Endodermal cell (in vitro differentiated cells): ENCODE measurements around the gene CALU. TPM values are rescaled to one million over a fixed set of nuclear protein-coding genes. Genes with fewer than 3 reads are reported as not detected.
A peak's percentile ranks its signal among the peaks of the same experiment; 100 is the strongest.

Source experiments
- DNase-seq: peaks from one replicate; pipeline ENCODE4 v3.0.0-alpha.2; 2017
- H3K27ac ChIP-seq: 2 replicates; pipeline ENCODE4 v1.5.1; 2013; ENCODE audit warnings: mild to moderate bottlenecking, low read depth, low read length, moderate library complexity
- H3K27me3 ChIP-seq: 2 replicates; pipeline ENCODE4 v1.6.1; 2013; ENCODE audit warnings: mild to moderate bottlenecking, low read length, moderate library complexity; ENCODE audit not compliant: insufficient read depth, control insufficient read depth, poor library complexity, severe bottlenecking
- H3K36me3 ChIP-seq: 2 replicates; pipeline ENCODE4 v1.7.0; 2013; ENCODE audit warnings: mild to moderate bottlenecking, low read length, moderate library complexity; ENCODE audit not compliant: control insufficient read depth, insufficient read depth
- H3K4me1 ChIP-seq: one replicate; pipeline ENCODE4 v1.7.0; 2013; ENCODE audit warnings: low read length; ENCODE audit not compliant: control insufficient read depth, insufficient read depth
- H3K4me3 ChIP-seq: 2 replicates; pipeline ENCODE4 v1.5.1; 2013; ENCODE audit warnings: mild to moderate bottlenecking, low read length, moderate library complexity
- H3K9ac ChIP-seq: 2 replicates; pipeline ENCODE4 v1.6.1; 2013; ENCODE audit warnings: mild to moderate bottlenecking, low read length, moderate library complexity; ENCODE audit not compliant: poor library complexity, severe bottlenecking; ENCODE audit errors: extremely low read depth
- H3K9me3 ChIP-seq: 2 replicates; pipeline ENCODE4 v1.6.1; 2013; ENCODE audit warnings: mild to moderate bottlenecking, low read length, moderate library complexity; ENCODE audit not compliant: control insufficient read depth
- H3K27ac Mint-ChIP-seq: 2 replicates; pipeline ENCODE4 v1.8.0; 2020; ENCODE audit warnings: mixed read lengths
- H3K27me3 Mint-ChIP-seq: 2 replicates; pipeline ENCODE4 v1.8.0; 2021; ENCODE audit warnings: mild to moderate bottlenecking, mixed read lengths; ENCODE audit not compliant: insufficient read depth
- H3K36me3 Mint-ChIP-seq: 2 replicates; pipeline ENCODE4 v1.8.0; 2020; ENCODE audit warnings: low read depth, mixed read lengths
- H3K4me1 Mint-ChIP-seq: 2 replicates; pipeline ENCODE4 v1.8.0; 2020; ENCODE audit warnings: mixed read lengths
- H3K4me3 Mint-ChIP-seq: 2 replicates; pipeline ENCODE4 v1.8.0; 2020; ENCODE audit warnings: mild to moderate bottlenecking, moderate library complexity, mixed read lengths
- H3K9me3 Mint-ChIP-seq: 2 replicates; pipeline ENCODE4 v1.8.0; 2020; ENCODE audit warnings: mild to moderate bottlenecking, mixed read lengths
- WGBS, 2 experiments: methylation state at CpG; one replicate each; pipeline versions ENCODE4 v1.1.5 to v1.1.7; 2013; ENCODE audit warnings: missing lambda C conversion rate in 2 of 2, mixed read lengths in 1 of 2; ENCODE audit not compliant: insufficient coverage in 1 of 2, insufficient read length in 1 of 2; 5-methylcytosine and 5-hydroxymethylcytosine counted together
- total RNA-seq, 2 donors: library from RNA; stranded (reverse); fragmentation: NEBNext Ultra II Directional in 1 of 2; extraction: Animal tissue kit (Norgen Biotek cat#: 25700) in 1 of 2; gene quantifications; 2 replicates in 1 of 2; 3 replicates in 1 of 2; pipeline ENCODE4 v1.2.1, GENCODE V29; 2021
- TF ChIP-seq, protein P1 (sequence below): fragments of 200-600 bp; sonication (generic); conservative IDR thresholded peaks from 2 replicates; pipeline ENCODE4 v1.5.0; 2021; ENCODE audit warnings: antibody characterized with exemption, mild to moderate bottlenecking

Gene CALU
- total RNA-seq, 2 donors from 2014 or later, result 160 to 186 TPM

GRCh38 chr7:128792471-128793180, 53.5 kb downstream of the CALU start:
- no peaks in the 10 kb centered on the region for H3K4me1 ChIP-seq
- H3K36me3 Mint-ChIP-seq, result peaks cover 28% of the 10 kb centered on the region
- WGBS, 2 experiments, result 68 to 80% methylated on average over 4 to 10 of the region's 10 CpGs
- peaks cover 7% of the 10 kb centered on the region for H3K4me1 Mint-ChIP-seq
- H3K4me3 ChIP-seq, result no peak overlapping the region
- peaks cover 34% of the 10 kb centered on the region for H3K27me3 ChIP-seq
- TF ChIP-seq, protein P1, sequence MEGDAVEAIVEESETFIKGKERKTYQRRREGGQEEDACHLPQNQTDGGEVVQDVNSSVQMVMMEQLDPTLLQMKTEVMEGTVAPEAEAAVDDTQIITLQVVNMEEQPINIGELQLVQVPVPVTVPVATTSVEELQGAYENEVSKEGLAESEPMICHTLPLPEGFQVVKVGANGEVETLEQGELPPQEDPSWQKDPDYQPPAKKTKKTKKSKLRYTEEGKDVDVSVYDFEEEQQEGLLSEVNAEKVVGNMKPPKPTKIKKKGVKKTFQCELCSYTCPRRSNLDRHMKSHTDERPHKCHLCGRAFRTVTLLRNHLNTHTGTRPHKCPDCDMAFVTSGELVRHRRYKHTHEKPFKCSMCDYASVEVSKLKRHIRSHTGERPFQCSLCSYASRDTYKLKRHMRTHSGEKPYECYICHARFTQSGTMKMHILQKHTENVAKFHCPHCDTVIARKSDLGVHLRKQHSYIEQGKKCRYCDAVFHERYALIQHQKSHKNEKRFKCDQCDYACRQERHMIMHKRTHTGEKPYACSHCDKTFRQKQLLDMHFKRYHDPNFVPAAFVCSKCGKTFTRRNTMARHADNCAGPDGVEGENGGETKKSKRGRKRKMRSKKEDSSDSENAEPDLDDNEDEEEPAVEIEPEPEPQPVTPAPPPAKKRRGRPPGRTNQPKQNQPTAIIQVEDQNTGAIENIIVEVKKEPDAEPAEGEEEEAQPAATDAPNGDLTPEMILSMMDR, result no peak
- H3K27ac Mint-ChIP-seq, result no peak overlapping the region
- peak overlapping the region; percentile 82 for H3K4me3 Mint-ChIP-seq
- no peak overlapping the region for H3K27ac ChIP-seq
- H3K9ac ChIP-seq, result no peak overlapping the region
- no peaks in the 10 kb centered on the region for H3K9me3 ChIP-seq
- no peak for DNase-seq
- H3K36me3 ChIP-seq, result no peaks in the 10 kb centered on the region
- H3K27me3 Mint-ChIP-seq, result peaks cover 29% of the 10 kb centered on the region
- no peaks in the 10 kb centered on the region for H3K9me3 Mint-ChIP-seq

- TF ChIP-seq, protein P1, result no peak
- Mint-ChIP-seq H3K36me3 (peaks cover 29% of the 10 kb centered on the region), H3K27me3 (peaks cover 24% of the 10 kb centered on the region), H3K4me1 (peaks cover 7% of the 10 kb centered on the region), H3K4me3 (peak overlapping the region; percentile 82), H3K9me3 (no peaks in the 10 kb centered on the region), H3K27ac (no peak overlapping the region)
- 92% methylated on average over 5 of the region's 5 CpGs; no CpG with 5 or more reads in 1 of the 2 experiments for WGBS, 2 experiments
- Histone ChIP-seq H3K9ac (no peak overlapping the region), H3K27me3 (peaks cover 29% of the 10 kb centered on the region), H3K27ac (no peak overlapping the region), H3K36me3 (no peaks in the 10 kb centered on the region), H3K9me3 (no peaks in the 10 kb centered on the region), H3K4me3 (no peak overlapping the region), H3K4me1 (no peaks in the 10 kb centered on the region)
- DNase-seq, result no peak
These were observed 54.0 kb downstream of the CALU start for GRCh38 chr7:128793181-128793547.

GRCh38 chr7:128794020-128794419, 54.9 kb downstream of the CALU start:
- Histone ChIP-seq H3K4me1 (no peaks in the 10 kb centered on the region), H3K27ac (no peak overlapping the region), H3K9ac (no peak overlapping the region), H3K36me3 (no peaks in the 10 kb centered on the region), H3K27me3 (peaks cover 20% of the 10 kb centered on the region), H3K4me3 (no peak overlapping the region), H3K9me3 (no peaks in the 10 kb centered on the region)
- Mint-ChIP-seq H3K36me3 (peaks cover 30% of the 10 kb centered on the region), H3K4me3 (no peak overlapping the region), H3K27ac (no peak overlapping the region), H3K4me1 (peaks cover 7% of the 10 kb centered on the region), H3K9me3 (no peaks in the 10 kb centered on the region), H3K27me3 (peaks cover 16% of the 10 kb centered on the region)
- no peak for DNase-seq
- TF ChIP-seq, protein P1, result peak; percentile 35
- 89 to 90% methylated on average over 3 of the region's 3 CpGs for WGBS, 2 experiments
